ENCODE results near the gene SPAG16.

SPAG16 gene

GRCh38 chr2:213846856-213847255 is 562.6 kb downstream of the SPAG16 start:
- TF ChIP-seq TEAD4 (IDR thresholded peaks at IDR 0.05) = 0 out of 2 replicates have a peak, but pooled peaks have one; percentile 34
- TF ChIP-seq CEBPB (IDR thresholded peaks at IDR 0.05) = no peak
- TF ChIP-seq, protein P1, sequence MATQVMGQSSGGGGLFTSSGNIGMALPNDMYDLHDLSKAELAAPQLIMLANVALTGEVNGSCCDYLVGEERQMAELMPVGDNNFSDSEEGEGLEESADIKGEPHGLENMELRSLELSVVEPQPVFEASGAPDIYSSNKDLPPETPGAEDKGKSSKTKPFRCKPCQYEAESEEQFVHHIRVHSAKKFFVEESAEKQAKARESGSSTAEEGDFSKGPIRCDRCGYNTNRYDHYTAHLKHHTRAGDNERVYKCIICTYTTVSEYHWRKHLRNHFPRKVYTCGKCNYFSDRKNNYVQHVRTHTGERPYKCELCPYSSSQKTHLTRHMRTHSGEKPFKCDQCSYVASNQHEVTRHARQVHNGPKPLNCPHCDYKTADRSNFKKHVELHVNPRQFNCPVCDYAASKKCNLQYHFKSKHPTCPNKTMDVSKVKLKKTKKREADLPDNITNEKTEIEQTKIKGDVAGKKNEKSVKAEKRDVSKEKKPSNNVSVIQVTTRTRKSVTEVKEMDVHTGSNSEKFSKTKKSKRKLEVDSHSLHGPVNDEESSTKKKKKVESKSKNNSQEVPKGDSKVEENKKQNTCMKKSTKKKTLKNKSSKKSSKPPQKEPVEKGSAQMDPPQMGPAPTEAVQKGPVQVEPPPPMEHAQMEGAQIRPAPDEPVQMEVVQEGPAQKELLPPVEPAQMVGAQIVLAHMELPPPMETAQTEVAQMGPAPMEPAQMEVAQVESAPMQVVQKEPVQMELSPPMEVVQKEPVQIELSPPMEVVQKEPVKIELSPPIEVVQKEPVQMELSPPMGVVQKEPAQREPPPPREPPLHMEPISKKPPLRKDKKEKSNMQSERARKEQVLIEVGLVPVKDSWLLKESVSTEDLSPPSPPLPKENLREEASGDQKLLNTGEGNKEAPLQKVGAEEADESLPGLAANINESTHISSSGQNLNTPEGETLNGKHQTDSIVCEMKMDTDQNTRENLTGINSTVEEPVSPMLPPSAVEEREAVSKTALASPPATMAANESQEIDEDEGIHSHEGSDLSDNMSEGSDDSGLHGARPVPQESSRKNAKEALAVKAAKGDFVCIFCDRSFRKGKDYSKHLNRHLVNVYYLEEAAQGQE (IDR thresholded peaks at IDR 0.05; ENCODE audit: low read depth) = no peak
- no peak for TF ChIP-seq CREB1 (IDR thresholded peaks at IDR 0.05; ENCODE audit: low read depth)
- peak; percentile 52; the same call in 1 of the 2 replicates for TF ChIP-seq NFIC (IDR thresholded peaks at IDR 0.05)

DNA sequence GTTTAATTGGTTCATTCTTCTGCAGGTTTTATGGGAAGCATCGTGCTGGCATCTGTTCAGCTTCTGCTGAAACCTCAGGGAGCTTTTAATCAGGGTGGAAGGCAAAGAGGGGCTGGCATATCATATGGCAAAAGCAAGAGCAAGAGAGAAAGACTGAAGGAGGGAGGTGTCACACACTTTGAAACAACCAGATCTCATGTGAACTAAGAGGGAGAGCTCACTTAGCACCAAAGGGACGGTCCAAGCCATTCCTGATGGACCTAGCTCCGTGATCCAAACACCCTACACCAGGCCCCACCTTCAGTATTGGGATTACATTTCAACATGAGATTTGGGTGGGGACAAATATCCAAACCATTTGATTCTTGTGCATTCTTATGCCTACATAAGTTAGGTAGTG is 563.1 kb downstream of the SPAG16 start:
- TF ChIP-seq TAF1 (IDR thresholded peaks at IDR 0.05; ENCODE audit: low read depth) = no peak
- no peak for TF ChIP-seq CEBPB (IDR thresholded peaks at IDR 0.05)
- no peak for TF ChIP-seq EP300 (IDR thresholded peaks at IDR 0.05; ENCODE audit: borderline replicate concordance)

DNA sequence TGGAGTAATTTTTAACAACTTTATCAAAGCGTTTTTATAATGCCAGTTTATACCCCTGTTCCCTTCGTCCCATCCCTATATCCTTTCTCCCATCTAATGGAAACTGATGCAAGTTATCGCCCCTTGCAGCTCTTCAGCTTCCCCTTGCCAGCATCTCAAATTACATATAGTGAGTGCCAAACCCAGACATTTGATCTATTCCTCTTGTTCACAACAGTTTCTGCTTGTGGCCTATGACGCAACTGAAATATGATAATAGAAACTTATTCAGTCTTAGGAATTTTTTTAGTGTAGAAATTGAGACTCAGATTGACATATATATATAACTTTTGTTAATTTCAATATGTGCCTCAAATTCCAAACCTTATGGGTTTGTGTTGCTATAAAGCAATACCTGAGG is 564.4 kb downstream of the SPAG16 start:
- 0 out of 2 replicates have a peak, but pooled peaks have one; percentile 20 for TF ChIP-seq EP300 (IDR thresholded peaks at IDR 0.05; ENCODE audit: borderline replicate concordance)
- TF ChIP-seq CEBPB (IDR thresholded peaks at IDR 0.05) = peak; percentile 65
- no peak for TF ChIP-seq TEAD4 (IDR thresholded peaks at IDR 0.05)
- TF ChIP-seq EGR1 (IDR thresholded peaks at IDR 0.05) = no peak
- TF ChIP-seq CREB1 (IDR thresholded peaks at IDR 0.05; ENCODE audit: low read depth) = no peak
- TF ChIP-seq NFIC (IDR thresholded peaks at IDR 0.05) = peak; percentile 25; the same call in 1 of the 2 replicates
- TF ChIP-seq ZBTB7A (IDR thresholded peaks at IDR 0.05; ENCODE audit: low read depth) = no peak
- TF ChIP-seq, protein P2, sequence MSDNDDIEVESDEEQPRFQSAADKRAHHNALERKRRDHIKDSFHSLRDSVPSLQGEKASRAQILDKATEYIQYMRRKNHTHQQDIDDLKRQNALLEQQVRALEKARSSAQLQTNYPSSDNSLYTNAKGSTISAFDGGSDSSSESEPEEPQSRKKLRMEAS (IDR thresholded peaks at IDR 0.05) = no peak

DNA sequence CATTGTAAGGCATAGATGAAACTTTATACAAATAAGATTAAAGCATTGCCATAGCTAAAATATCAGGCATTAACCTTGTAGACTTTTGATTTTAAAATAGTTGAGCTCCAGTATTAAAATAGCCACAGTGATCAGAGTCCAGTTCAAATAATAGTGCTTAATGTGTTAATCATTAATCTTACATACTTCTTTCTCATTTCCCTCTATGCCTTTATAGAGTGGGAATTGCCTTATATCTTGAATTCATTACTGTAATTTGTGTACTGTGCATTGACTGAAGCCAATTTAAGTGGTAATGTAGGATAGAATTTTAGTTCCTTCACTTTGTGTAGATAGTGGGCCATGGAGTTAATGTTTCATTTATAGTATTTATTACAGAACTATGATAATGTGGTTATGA is 577.4 kb downstream of the SPAG16 start:
- no peak for TF ChIP-seq FOXM1 (IDR thresholded peaks at IDR 0.05; ENCODE audit: borderline replicate concordance, low read depth)
- no peak for TF ChIP-seq RAD21 (IDR thresholded peaks at IDR 0.05; ENCODE audit: low read depth)
- no peak for TF ChIP-seq TEAD4 (IDR thresholded peaks at IDR 0.05)
- no peak for TF ChIP-seq TCF12 (IDR thresholded peaks at IDR 0.05; ENCODE audit: low read depth)
- TF ChIP-seq, protein P2 (IDR thresholded peaks at IDR 0.05) = no peak
- no peak for TF ChIP-seq EGR1 (IDR thresholded peaks at IDR 0.05)
- TF ChIP-seq EP300 (IDR thresholded peaks at IDR 0.05; ENCODE audit: borderline replicate concordance) = no peak
- no peak for TF ChIP-seq CREB1 (IDR thresholded peaks at IDR 0.05; ENCODE audit: low read depth)
- no peak for TF ChIP-seq YY1 (IDR thresholded peaks at IDR 0.05; ENCODE audit: low read depth)

DNA sequence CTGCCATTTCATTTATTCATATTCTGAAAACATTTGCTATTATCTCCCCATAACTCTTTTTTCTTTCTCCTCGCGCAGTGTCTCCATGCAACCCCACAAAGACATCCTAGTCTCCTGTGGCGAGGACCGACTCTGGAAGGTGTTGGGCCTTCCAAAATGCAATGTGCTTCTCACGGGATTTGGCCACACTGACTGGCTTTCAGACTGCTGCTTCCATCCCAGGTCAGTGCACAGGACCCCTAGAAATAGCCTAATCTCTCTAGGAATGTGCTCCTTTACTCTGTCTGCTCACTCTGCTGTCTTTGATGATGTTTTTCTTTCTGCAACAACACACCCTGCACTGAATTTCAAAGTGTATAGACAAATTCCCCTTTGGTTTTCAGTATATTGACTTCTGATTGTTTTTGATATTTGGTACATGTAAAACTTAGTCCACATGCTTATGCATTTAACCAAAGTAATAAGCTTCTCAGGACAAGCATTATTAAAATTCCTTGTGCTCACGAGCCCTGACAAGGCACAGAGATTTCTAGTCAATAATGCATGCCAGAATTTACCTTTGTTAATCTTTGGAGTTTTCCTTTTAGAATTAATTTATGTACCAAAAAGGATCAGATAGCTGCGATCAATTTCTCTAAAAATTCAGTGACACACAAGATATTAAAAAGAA is 578.3 kb downstream of the SPAG16 start:
- TF ChIP-seq ZBTB7A (IDR thresholded peaks at IDR 0.05; ENCODE audit: low read depth) (no peak), TEAD4 (IDR thresholded peaks at IDR 0.05) (peak; percentile 50), CEBPB (IDR thresholded peaks at IDR 0.05) (no peak), TAF1 (IDR thresholded peaks at IDR 0.05; ENCODE audit: low read depth) (no peak), EP300 (IDR thresholded peaks at IDR 0.05; ENCODE audit: borderline replicate concordance) (peak; percentile 33; the same call in 1 of the 2 replicates), EGR1 (IDR thresholded peaks at IDR 0.05) (no peak), CREB1 (IDR thresholded peaks at IDR 0.05; ENCODE audit: low read depth) (no peak), YY1 (IDR thresholded peaks at IDR 0.05; ENCODE audit: low read depth) (no peak), TCF12 (IDR thresholded peaks at IDR 0.05; ENCODE audit: low read depth) (peak; percentile 11; the same call in 1 of the 2 replicates), NFIC (IDR thresholded peaks at IDR 0.05) (0 out of 2 replicates have a peak, but pooled peaks have one; percentile 16), FOXM1 (IDR thresholded peaks at IDR 0.05; ENCODE audit: borderline replicate concordance, low read depth) (no peak; the same call in 1 of the 2 replicates), RAD21 (IDR thresholded peaks at IDR 0.05; ENCODE audit: low read depth) (no peak)
- TF ChIP-seq, protein P3, sequence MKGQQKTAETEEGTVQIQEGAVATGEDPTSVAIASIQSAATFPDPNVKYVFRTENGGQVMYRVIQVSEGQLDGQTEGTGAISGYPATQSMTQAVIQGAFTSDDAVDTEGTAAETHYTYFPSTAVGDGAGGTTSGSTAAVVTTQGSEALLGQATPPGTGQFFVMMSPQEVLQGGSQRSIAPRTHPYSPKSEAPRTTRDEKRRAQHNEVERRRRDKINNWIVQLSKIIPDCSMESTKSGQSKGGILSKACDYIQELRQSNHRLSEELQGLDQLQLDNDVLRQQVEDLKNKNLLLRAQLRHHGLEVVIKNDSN (IDR thresholded peaks at IDR 0.05) = no peak
- TF ChIP-seq, protein P1 (IDR thresholded peaks at IDR 0.05; ENCODE audit: low read depth) = no peak
- TF ChIP-seq, protein P2 (IDR thresholded peaks at IDR 0.05) = no peak

- TF ChIP-seq, protein P3 (IDR thresholded peaks at IDR 0.05) = no peak
- no peak for TF ChIP-seq EGR1 (IDR thresholded peaks at IDR 0.05)
- no peak for TF ChIP-seq CREB1 (IDR thresholded peaks at IDR 0.05; ENCODE audit: low read depth)
- TF ChIP-seq RAD21 (IDR thresholded peaks at IDR 0.05; ENCODE audit: low read depth) = no peak
- no peak for TF ChIP-seq FOXM1 (IDR thresholded peaks at IDR 0.05; ENCODE audit: borderline replicate concordance, low read depth)
- TF ChIP-seq, protein P1 (IDR thresholded peaks at IDR 0.05; ENCODE audit: low read depth) = no peak
- no peak for TF ChIP-seq TCF12 (IDR thresholded peaks at IDR 0.05; ENCODE audit: low read depth)
- TF ChIP-seq, protein P2 (IDR thresholded peaks at IDR 0.05) = no peak
- no peak for TF ChIP-seq NFIC (IDR thresholded peaks at IDR 0.05)
- no peak for TF ChIP-seq TEAD4 (IDR thresholded peaks at IDR 0.05)
- no peak for TF ChIP-seq YY1 (IDR thresholded peaks at IDR 0.05; ENCODE audit: low read depth)
- TF ChIP-seq ZBTB7A (IDR thresholded peaks at IDR 0.05; ENCODE audit: low read depth) = no peak
- no peak for TF ChIP-seq EP300 (IDR thresholded peaks at IDR 0.05; ENCODE audit: borderline replicate concordance)
- TF ChIP-seq TAF1 (IDR thresholded peaks at IDR 0.05; ENCODE audit: low read depth) = no peak
- TF ChIP-seq CEBPB (IDR thresholded peaks at IDR 0.05) = no peak
Measured at GRCh38 chr2:213863541-213863940, 579.3 kb downstream of the SPAG16 start.

All from Ishikawa (cell line).